ENCODE data around the gene RPGRIP1L. TPM values are rescaled to one million over a fixed set of nuclear protein-coding genes. Genes with fewer than 3 reads are reported as not detected.

The RPGRIP1L gene
- total RNA-seq, 1 experiment from 2014 or later = 12.7 TPM

- CTCF ChIA-PET = no interaction called here
- no TSS peak for BruUV-seq (replicated peaks)
- in situ Hi-C loops (cut with HindIII; ENCODE audit: low pct_unique_long_range_greater_than_20kb, low sequenced_read_pairs) (no loop called here), intact Hi-C loops (cut with micrococcal nuclease; ENCODE audit: unreplicated experiment) (no loop called here)
- Histone ChIP-seq H3K4me3 (ENCODE audit: low read depth in 2 of 2, low read length in 2 of 2) (no peak overlapping the region), H3K9me3 (ENCODE audit: control insufficient read depth, insufficient read depth, low read depth, low read length) (no peaks in the 10 kb centered on the region), H3K4me1 (ENCODE audit: control insufficient read depth, insufficient read depth, low read length) (no peaks in the 10 kb centered on the region; the same call in 1 of the 2 replicates), H3K36me3 (ENCODE audit: control insufficient read depth, insufficient read depth, low read length) (no peaks in the 10 kb centered on the region; the same call in 1 of the 2 replicates), H3K27ac (ENCODE audit: low read length) (no peak overlapping the region), H3K27me3 (ENCODE audit: control insufficient read depth, insufficient read depth, low read length) (no peaks in the 10 kb centered on the region)
- POLR2A ChIA-PET = no interaction called here
- ATAC-seq = no peak
- TF ChIP-seq POLR2AphosphoS5 (IDR thresholded peaks at IDR 0.05; ENCODE audit: low read depth, low read length) = no peak
- TF ChIP-seq REST (IDR thresholded peaks at IDR 0.05; ENCODE audit: insufficient read depth in 1 of 2, low read depth in 2 of 2, low read length in 1 of 2) = no peak
- TF ChIP-seq TCF7L2 (IDR thresholded peaks at IDR 0.05; ENCODE audit: low read depth, low read length) = no peak
- no peak for TF ChIP-seq SIN3A (IDR thresholded peaks at IDR 0.05; ENCODE audit: borderline replicate concordance, insufficient read depth, low read depth, low read length)
- TF ChIP-seq CTCF (IDR thresholded peaks at IDR 0.05) = no peak
- DNase-seq (ENCODE audit: low read depth, low spot score) = no peak
Observed at GRCh38 chr16:53708490-53708889, 4.8 kb upstream of the RPGRIP1L start.

GRCh38 chr16:53707671-53708070 lies 4.0 kb upstream of the RPGRIP1L start:
- no TSS peak for BruUV-seq (replicated peaks)
- DNase-seq (ENCODE audit: low read depth, low spot score) = no peak
- Histone ChIP-seq H3K27me3 (ENCODE audit: control insufficient read depth, insufficient read depth, low read length) (no peaks in the 10 kb centered on the region), H3K36me3 (ENCODE audit: control insufficient read depth, insufficient read depth, low read length) (peaks cover 2% of the 10 kb centered on the region; the same call in 1 of the 2 replicates), H3K4me1 (ENCODE audit: control insufficient read depth, insufficient read depth, low read length) (no peaks in the 10 kb centered on the region), H3K27ac (ENCODE audit: low read length) (no peak overlapping the region), H3K9me3 (ENCODE audit: control insufficient read depth, insufficient read depth, low read depth, low read length) (no peaks in the 10 kb centered on the region), H3K4me3 (ENCODE audit: low read depth in 2 of 2, low read length in 2 of 2) (no peak overlapping the region)
- ChIA-PET POLR2A (no interaction called here), CTCF (no interaction called here)
- no peak for ATAC-seq
- TF ChIP-seq TCF7L2 (IDR thresholded peaks at IDR 0.05; ENCODE audit: low read depth, low read length) = no peak
- TF ChIP-seq SIN3A (IDR thresholded peaks at IDR 0.05; ENCODE audit: borderline replicate concordance, insufficient read depth, low read depth, low read length) = no peak
- no peak for TF ChIP-seq POLR2AphosphoS5 (IDR thresholded peaks at IDR 0.05; ENCODE audit: low read depth, low read length)
- no peak for TF ChIP-seq CTCF (IDR thresholded peaks at IDR 0.05)
- no peak for TF ChIP-seq REST (IDR thresholded peaks at IDR 0.05; ENCODE audit: insufficient read depth in 1 of 2, low read depth in 2 of 2, low read length in 1 of 2)
- intact Hi-C loops (cut with micrococcal nuclease; ENCODE audit: unreplicated experiment) = no loop called here
- in situ Hi-C loops (cut with HindIII; ENCODE audit: low pct_unique_long_range_greater_than_20kb, low sequenced_read_pairs) = no loop called here
